ENCODE data around the gene PSAT1.

DNA sequence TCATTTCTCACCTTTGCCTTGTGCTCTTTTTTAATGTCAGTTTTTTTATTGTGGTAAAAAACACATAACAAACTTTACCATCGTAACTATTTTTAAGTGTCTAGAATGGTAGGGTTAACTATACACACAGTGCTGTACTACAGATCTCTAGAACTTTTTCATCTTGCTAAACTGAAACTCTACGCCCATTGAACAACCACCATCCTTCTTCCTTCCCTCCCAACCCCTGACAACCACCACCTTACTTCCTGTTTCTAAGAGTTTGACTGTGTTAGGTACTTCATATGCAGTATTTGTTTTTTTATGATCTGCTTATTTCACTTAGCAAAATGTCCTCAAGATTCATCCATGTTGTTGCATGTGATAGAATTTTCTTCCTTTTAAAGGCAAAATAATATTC, 54.9 kb downstream of the PSAT1 start:
- TF ChIP-seq FOXP2 (optimal IDR thresholded peaks at IDR 0.05; ENCODE audit: borderline replicate concordance, extremely low read depth, extremely low read length, insufficient read depth) (no peak), SIN3A (IDR thresholded peaks at IDR 0.05; ENCODE audit: borderline replicate concordance, insufficient read depth, low read length) (no peak), POLR2AphosphoS5 (IDR thresholded peaks at IDR 0.05; ENCODE audit: low read depth, low read length) (no peak), TAF1 (IDR thresholded peaks at IDR 0.05; ENCODE audit: borderline replicate concordance, insufficient read depth, low read length) (no peak)
